Measurements from ENCODE around the gene CTIF. TPM values are rescaled to one million over a fixed set of nuclear protein-coding genes. Genes with fewer than 3 reads are reported as not detected.

Gene CTIF
- polyA plus RNA-seq, 1 of the 3 experiments (the other 2 are of a cell fraction) = 47.2 TPM

- Histone ChIP-seq H3K4me2 (peak overlapping the region; percentile 79; the same call in 1 of the 2 replicates), H3K27ac (ENCODE audit: low read depth in 2 of 2, low read length in 1 of 2) (peak overlapping the region in 1 of 2 experiments; percentile 97; a peak in 2 of 4 replicates), H3K27me3 (ENCODE audit: insufficient read depth) (no peaks in the 10 kb centered on the region), H3K9me3 (no peaks in the 10 kb centered on the region), H3K36me3 (replicated peaks in 1 of 2; ENCODE audit: control insufficient read depth in 1 of 2, insufficient read depth in 2 of 2, low read length in 1 of 2) (peaks cover 3 to 27% of the 10 kb centered on the region in 2 experiments), H3K4me3 (ENCODE audit: low read depth in 2 of 2, low read length in 1 of 2) (no peak overlapping the region), H4K20me1 (ENCODE audit: insufficient read depth) (0 out of 2 replicates have a peak, but pooled peaks cover 4% of the 10 kb centered on the region), H2AFZ (ENCODE audit: low read depth) (no peak overlapping the region), H3K9me2 (no peaks in the 10 kb centered on the region), H3K79me2 (ENCODE audit: insufficient read depth) (peaks cover 47% of the 10 kb centered on the region), H3K4me1 (ENCODE audit: control insufficient read depth in 1 of 2, insufficient read depth in 2 of 2, low read depth in 1 of 2, low read length in 1 of 2) (peaks cover 33 to 80% of the 10 kb centered on the region in 2 experiments), H3K9ac (no peak overlapping the region), H3F3A (replicated peaks; ENCODE audit: insufficient read depth) (peaks cover 16% of the 10 kb centered on the region)
- WGBS (ENCODE audit: low lambda C conversion rate) = 87% methylated on average over 4 of the region's 7 CpGs
- CTCF ChIA-PET = interaction anchor here (0.8 to 1.2 kb wide), 4 partner anchors 8 to 68 kb away, joined by 3 to 4 read pairs (median 3); no protein-coding TSS in a partner anchor
- TF ChIP-seq CHD2 (IDR thresholded peaks at IDR 0.05; ENCODE audit: low read length, partially characterized antibody) = no peak
- TF ChIP-seq RXRA (IDR thresholded peaks at IDR 0.05; ENCODE audit: borderline replicate concordance, low read depth) = no peak
- TF ChIP-seq SIN3A (IDR thresholded peaks at IDR 0.05; ENCODE audit: borderline replicate concordance, low read depth, low read length) = no peak
- TF ChIP-seq, protein P1, sequence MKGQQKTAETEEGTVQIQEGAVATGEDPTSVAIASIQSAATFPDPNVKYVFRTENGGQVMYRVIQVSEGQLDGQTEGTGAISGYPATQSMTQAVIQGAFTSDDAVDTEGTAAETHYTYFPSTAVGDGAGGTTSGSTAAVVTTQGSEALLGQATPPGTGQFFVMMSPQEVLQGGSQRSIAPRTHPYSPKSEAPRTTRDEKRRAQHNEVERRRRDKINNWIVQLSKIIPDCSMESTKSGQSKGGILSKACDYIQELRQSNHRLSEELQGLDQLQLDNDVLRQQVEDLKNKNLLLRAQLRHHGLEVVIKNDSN (IDR thresholded peaks at IDR 0.05; ENCODE audit: borderline replicate concordance, low read depth) = no peak
- TF ChIP-seq USF2 (IDR thresholded peaks at IDR 0.05; ENCODE audit: borderline replicate concordance, low read depth, low read length) = no peak
- TF ChIP-seq NFIC (IDR thresholded peaks at IDR 0.05; ENCODE audit: borderline replicate concordance) = no peak
- DNase-seq = no peak
- POLR2A ChIA-PET = no interaction called here
Observed at GRCh38 chr18:48779462-48779861, 240.6 kb downstream of the CTIF start.

DNA sequence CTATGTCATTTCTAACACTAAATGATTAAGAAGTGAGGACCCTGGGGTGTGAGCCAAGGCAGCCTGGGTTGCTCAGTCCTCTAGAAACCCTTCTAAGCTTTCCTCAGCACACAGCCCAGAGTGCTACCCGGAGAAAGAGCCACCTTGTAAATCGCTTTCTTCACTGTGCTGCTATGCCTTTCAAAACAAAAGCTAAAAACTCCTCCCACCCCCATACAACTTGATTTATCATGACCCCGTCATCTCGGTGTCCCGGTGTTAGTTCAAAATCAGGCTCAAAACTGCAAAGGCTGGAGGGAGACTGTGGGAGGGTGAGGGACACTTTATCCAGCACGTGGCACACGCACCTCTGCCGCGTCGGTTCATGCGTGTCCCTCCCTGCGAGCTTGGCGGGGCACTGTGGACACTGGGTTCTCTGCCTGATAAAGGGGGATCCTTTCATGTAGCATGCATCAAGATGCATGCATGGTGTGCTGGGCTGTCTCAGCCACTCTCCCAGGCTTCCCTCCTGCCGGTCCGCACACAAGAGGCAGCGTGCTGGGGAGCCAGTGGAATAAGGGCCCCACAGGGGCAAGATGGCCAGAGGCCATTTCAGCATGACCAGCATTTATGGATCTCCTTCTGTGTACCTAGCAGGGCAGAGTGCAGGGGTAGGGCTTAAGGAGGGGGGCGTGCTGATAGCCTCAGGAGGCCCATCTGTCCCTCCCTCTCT, 241.5 kb downstream of the CTIF start:
- Histone ChIP-seq H3K27ac (ENCODE audit: low read depth in 2 of 2, low read length in 1 of 2) (peak overlapping the region; percentile 75 to 97), H3K4me2 (peak overlapping the region; percentile 79), H3K9ac (no peak overlapping the region; the same call in 1 of the 2 replicates), H3K36me3 (replicated peaks in 1 of 2; ENCODE audit: control insufficient read depth in 1 of 2, insufficient read depth in 2 of 2, low read length in 1 of 2) (peaks cover under 1 to 33% of the 10 kb centered on the region in 2 experiments), H3F3A (replicated peaks; ENCODE audit: insufficient read depth) (peaks cover 16% of the 10 kb centered on the region), H3K9me3 (no peaks in the 10 kb centered on the region), H3K27me3 (ENCODE audit: insufficient read depth) (no peaks in the 10 kb centered on the region), H2AFZ (ENCODE audit: low read depth) (no peak overlapping the region), H3K4me3 (ENCODE audit: low read depth in 2 of 2, low read length in 1 of 2) (no peak overlapping the region), H3K4me1 (ENCODE audit: control insufficient read depth in 1 of 2, insufficient read depth in 2 of 2, low read depth in 1 of 2, low read length in 1 of 2) (peaks cover 33 to 80% of the 10 kb centered on the region in 2 experiments), H4K20me1 (ENCODE audit: insufficient read depth) (0 out of 2 replicates have a peak, but pooled peaks cover 4% of the 10 kb centered on the region), H3K79me2 (ENCODE audit: insufficient read depth) (peaks cover 47% of the 10 kb centered on the region), H3K9me2 (no peaks in the 10 kb centered on the region)
- ChIA-PET POLR2A (interaction anchor here (0.9 kb wide), 1 partner anchor 80 kb away, joined by 3 read pairs; no protein-coding TSS in a partner anchor), CTCF (interaction anchor here (0.6 to 1.6 kb wide), 10 partner anchors 7 to 149 kb away, joined by 3 to 5 read pairs (median 3); no protein-coding TSS in a partner anchor)
- peak; percentile 65 for DNase-seq
- 92% methylated on average over 17 of the region's 17 CpGs for WGBS (ENCODE audit: low lambda C conversion rate)
- TF ChIP-seq NRF1 (IDR thresholded peaks at IDR 0.05; ENCODE audit: low read depth, low read length) (no peak), FOSL2 (IDR thresholded peaks at IDR 0.05; ENCODE audit: borderline replicate concordance, low read depth) (no peak), NFIC (IDR thresholded peaks at IDR 0.05; ENCODE audit: borderline replicate concordance) (no peak), GABPA (IDR thresholded peaks at IDR 0.05; ENCODE audit: low read depth) (no peak), EP300 (IDR thresholded peaks at IDR 0.05; ENCODE audit: borderline replicate concordance in 1 of 2, low read depth in 1 of 2, low read length in 1 of 2) (no peak), EZH2phosphoT487 (IDR thresholded peaks at IDR 0.05; ENCODE audit: borderline replicate concordance, low read depth) (no peak), FOXJ3 (CRISPR knock-in tag; IDR thresholded peaks at IDR 0.05) (no peak), MEF2A (IDR thresholded peaks at IDR 0.05; ENCODE audit: borderline replicate concordance, low read depth) (no peak), YY1 (IDR thresholded peaks at IDR 0.05; ENCODE audit: low read depth) (no peak), MAX (IDR thresholded peaks at IDR 0.05; ENCODE audit: low read depth) (no peak), GATA2 (CRISPR knock-in tag; IDR thresholded peaks at IDR 0.05) (no peak), ELF1 (IDR thresholded peaks at IDR 0.05) (no peak), SMC3 (IDR thresholded peaks at IDR 0.05; ENCODE audit: low read depth, low read length) (no peak), RAD21 (IDR thresholded peaks at IDR 0.05; ENCODE audit: low read length) (no peak), TEAD4 (IDR thresholded peaks at IDR 0.05; ENCODE audit: borderline replicate concordance, insufficient read depth) (no peak), RCOR1 (IDR thresholded peaks at IDR 0.05; ENCODE audit: low read length) (no peak), POLR2AphosphoS5 (IDR thresholded peaks at IDR 0.05; ENCODE audit: low read depth, low read length) (no peak)
- TF ChIP-seq, protein P1 (IDR thresholded peaks at IDR 0.05; ENCODE audit: borderline replicate concordance, low read depth) = no peak
- TF ChIP-seq, protein P2, sequence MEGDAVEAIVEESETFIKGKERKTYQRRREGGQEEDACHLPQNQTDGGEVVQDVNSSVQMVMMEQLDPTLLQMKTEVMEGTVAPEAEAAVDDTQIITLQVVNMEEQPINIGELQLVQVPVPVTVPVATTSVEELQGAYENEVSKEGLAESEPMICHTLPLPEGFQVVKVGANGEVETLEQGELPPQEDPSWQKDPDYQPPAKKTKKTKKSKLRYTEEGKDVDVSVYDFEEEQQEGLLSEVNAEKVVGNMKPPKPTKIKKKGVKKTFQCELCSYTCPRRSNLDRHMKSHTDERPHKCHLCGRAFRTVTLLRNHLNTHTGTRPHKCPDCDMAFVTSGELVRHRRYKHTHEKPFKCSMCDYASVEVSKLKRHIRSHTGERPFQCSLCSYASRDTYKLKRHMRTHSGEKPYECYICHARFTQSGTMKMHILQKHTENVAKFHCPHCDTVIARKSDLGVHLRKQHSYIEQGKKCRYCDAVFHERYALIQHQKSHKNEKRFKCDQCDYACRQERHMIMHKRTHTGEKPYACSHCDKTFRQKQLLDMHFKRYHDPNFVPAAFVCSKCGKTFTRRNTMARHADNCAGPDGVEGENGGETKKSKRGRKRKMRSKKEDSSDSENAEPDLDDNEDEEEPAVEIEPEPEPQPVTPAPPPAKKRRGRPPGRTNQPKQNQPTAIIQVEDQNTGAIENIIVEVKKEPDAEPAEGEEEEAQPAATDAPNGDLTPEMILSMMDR (IDR thresholded peaks at IDR 0.05) = no peak

Data from SK-N-SH (cell line).